Forelimb muscle (tissue), 1 donor: ENCODE results near the gene TSPAN14. TPM values are rescaled to one million over a fixed set of nuclear protein-coding genes. Genes with fewer than 3 reads are reported as not detected.
"Not testable (repeated sequence)": the region's sequence is repeated elsewhere in the genome, so short reads cannot be mapped to it uniquely, and the experiment has no call there.

Source experiments
- DNase-seq: peaks from one replicate; pipeline ENCODE4 v3.0.0-alpha.2; 2013; ENCODE audit warnings: low read depth
- polyA plus RNA-seq: library from polyadenylated mRNA; unstranded; fragments of 120-200 nt; gene quantifications from one replicate; pipeline ENCODE4 v1.2.1, GENCODE V29; 2013; ENCODE audit not compliant: insufficient read length

Gene TSPAN14
- polyA plus RNA-seq, 1 donor: 37.6 TPM

GRCh38 chr10:80468806-80469421 is 14.8 kb downstream of the TSPAN14 start:
- DNase-seq: no peak

- no peak for DNase-seq
These were observed 16.2 kb downstream of the TSPAN14 start for GRCh38 chr10:80470266-80470665.

GRCh38 chr10:80471001-80471400 is 16.9 kb downstream of the TSPAN14 start:
- DNase-seq: no peak

DNA sequence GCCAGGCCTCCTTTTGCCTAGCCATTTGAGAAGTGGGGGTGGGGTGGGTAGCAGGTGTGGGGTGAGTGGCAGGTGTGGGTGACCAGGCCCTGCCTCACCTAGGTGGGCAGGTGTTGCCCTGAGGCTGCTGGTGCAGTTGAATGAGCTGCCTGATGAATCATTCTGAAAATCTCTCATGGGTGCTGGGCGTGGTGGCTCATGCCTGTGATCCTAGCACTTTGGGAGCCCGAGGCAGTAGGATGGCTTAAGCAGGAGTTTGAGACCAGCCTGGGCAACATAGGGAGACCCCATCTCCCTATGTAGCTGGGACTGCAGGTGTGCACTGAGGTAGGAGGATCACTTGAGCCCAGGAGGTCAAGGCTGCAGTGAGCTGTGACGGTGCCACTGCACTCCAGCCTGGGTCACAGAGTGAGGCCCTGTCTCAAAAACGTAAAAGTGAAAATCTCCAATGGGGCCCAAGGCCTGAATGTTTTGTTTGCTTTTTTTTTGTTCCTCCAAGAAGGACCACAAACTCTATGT is 17.7 kb downstream of the TSPAN14 start:
- no peak for DNase-seq

DNA sequence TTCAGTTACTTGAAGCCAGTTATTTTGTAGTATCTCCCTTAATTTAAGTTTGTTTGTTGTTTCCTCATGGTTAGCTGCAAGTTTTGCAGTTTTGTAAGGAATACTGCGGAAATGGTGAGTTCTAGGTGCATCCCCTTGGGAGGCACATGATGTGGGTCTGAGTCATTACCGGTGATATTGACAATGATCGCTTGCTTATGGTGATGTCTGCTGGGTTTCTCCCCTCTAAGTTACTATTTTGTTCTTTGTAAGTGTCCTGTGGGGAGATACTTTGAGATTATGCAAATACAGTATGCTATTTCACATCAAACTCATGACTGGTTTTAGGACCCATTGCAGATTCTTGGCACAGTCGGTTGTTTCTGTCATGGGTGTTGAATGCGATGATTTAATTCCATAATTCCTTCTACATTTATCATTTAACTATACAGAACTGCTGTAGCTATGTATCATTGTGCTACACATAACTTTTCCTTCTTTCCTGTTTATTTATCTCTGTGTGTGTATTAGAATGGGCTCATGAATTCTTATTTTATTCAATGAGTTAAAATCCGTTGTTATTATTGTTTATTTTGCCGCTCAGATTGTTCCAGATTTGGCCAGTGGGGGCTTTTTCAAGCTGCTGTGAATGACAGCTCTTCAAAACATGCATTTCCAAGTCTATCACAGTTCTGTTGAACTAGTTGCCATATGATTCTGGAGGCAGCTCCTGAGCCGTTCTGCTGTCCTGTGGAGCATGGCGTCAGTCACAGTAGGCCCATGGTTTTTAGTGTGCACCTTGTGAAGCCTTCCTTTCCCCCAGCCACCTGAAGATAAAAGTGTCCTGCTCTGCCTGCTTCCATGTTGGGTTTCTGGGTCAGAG is 18.4 kb downstream of the TSPAN14 start:
- no peak for DNase-seq

DNA sequence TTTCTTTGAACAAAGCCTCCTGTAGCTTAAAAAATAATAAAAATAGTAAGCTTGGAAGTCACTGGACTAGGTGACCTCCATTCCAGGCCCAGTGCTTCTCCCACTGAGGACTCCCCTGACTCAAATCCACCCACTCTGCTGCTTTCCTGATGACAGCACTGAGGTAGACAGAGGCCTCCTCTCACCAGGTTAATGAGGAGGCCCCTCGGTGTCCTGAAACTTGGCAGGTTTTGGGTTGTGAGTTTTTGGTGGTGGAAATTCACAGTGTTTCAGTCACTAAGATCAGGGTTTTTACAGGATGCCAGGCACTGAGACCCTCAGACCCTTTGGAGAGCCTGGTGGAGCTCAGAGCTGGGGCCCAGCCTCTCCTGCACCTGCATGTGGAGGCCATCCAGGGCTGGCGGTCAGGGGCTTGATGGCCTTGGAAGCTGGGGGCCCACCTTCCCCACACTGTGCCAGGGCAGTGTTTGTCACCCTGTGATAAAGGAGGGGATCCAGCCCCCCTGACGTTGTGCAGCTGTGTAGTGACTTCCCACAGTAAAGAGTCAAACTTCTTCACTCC is 19.1 kb downstream of the TSPAN14 start:
- DNase-seq: no peak

DNA sequence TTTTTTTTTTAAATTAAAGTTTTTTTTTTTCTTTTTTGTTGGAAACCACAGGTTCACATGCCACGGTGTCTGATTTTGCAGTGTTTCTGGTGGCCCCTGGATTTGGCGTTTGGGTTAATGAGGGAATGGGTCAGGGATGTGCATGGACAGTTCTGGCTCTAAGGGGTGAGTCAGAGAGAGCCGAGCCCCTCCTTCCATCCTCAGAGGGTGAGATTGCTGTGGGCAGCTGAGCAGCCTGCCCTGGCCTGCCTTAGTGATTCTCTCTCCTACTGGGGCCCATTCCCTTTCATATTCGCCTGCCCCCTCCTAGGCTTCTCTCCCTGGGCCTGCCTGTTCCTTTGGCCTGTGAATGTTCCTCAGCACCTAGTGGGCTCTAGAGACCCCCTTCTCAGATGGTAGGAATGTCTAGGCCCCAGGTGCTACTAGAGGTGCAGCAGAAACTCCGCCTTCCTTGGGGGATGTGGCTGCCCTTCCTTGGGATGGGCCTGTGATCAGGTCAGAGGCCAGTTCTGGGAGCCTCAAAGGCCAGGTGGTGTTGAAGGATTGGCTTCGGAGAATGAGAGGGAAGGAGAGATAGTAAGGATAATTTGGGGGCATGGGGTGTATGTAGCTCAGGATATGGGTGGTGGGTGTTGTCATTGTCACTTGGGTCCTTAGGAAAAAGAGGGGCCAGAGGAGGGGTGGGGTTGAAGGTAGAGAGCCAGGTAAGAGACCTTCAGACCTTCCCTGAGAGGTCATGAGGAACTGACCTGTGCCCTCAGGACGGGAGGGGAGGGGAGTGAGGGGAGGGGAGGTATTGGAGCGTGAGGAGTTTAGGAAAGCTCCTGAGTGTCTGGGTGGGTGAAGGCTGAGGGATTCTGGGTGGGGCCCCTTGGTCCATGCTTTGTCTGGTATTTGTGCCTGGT is 19.8 kb downstream of the TSPAN14 start:
- no peak for DNase-seq

DNA sequence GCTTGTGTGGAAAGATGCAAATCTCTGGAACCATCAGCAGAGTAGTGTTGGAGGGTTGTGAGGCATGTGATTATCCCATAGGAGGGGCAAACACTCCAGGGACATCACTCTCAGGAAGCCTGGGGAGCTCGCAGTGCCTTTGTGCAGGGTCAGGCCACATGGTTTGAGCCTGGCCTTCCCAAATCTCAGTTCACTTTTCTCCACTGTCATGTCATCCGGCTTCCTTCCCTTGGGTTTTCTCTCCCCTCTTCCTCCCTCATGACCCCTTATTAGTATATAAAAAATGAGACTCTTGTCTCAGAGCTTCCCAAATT is 20.4 kb downstream of the TSPAN14 start:
- DNase-seq: no peak

GRCh38 chr10:80474941-80475340 is 20.8 kb downstream of the TSPAN14 start:
- DNase-seq: no peak

DNA sequence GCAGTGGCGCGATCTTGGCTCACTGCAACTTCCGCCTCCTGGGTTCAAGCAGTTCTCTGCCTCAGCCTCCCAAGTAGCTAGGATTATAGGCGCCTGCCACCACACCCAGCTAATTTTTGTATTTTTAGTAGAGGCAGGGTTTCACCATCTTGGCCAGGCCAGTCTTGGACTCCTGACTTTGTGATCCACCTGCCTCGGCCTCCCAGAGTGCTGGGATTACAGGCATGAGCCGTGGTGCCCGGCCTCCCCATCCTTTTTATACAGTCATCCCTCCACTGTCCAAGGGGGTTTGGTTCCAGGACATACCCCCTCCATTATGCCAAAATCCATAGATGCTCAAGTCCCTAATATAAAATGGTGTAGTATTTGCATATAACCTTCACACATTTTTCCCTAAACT is 21.5 kb downstream of the TSPAN14 start:
- not testable (repeated sequence) for DNase-seq

DNA sequence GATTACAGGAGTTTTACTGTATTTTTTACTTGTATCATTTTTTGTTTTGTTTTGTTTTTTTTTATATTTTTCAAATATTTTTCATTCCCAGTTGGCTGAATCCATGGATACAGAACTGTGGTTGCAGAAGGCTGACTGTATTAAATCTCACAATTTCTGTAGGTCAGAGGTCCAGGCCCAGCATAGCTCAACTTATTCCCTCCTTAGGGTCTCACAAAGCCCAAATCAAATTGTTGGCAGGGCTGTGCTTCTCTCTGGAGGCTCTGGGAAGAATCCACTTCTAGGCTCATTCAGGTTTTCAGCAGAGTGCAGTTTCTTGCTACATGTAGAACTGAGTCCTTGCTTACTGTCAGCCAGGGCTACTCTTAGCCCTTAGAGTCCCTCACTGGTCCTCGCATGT is 22.6 kb downstream of the TSPAN14 start:
- DNase-seq: no peak

GRCh38 chr10:80477813-80478212 is 23.7 kb downstream of the TSPAN14 start:
- DNase-seq: no peak

DNA sequence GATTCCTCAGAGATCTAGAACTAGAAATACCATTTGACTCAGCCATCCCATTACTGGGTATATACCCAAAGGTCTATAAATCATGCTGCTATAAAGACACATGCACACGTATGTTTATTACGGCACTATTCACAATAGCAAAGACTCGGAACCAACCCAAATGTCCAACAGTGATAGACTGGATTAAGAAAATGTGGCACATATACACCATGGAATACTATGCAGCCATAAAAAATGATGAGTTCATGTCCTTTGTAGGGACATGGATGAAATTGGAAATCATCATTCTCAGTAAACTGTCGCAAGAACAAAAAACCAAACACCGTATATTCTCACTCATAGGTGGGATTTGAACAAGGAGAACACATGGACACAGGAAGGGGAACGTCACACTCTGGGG is 26.3 kb downstream of the TSPAN14 start:
- not testable (repeated sequence) for DNase-seq

DNA sequence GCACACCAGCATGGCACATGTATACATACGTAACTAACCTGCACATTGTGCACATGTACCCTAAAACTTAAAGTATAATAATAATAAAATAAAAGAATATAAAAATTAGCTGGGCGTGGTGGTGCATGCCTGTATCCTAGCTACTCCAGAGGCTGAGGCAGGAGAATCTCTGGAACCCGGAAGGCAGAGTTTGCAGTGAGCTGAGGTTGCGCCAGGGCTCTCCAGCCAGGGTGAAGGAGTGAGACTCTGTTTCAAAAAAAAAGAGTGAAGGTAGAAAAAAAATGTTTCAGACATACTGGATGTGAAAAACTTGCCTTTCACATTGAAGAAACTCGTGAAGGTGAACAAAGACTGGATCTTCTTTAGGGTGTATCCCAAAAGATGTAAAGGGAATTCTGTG is 26.7 kb downstream of the TSPAN14 start:
- no peak for DNase-seq

- no peak for DNase-seq
These were observed 30.1 kb downstream of the TSPAN14 start for GRCh38 chr10:80484243-80484642.

DNA sequence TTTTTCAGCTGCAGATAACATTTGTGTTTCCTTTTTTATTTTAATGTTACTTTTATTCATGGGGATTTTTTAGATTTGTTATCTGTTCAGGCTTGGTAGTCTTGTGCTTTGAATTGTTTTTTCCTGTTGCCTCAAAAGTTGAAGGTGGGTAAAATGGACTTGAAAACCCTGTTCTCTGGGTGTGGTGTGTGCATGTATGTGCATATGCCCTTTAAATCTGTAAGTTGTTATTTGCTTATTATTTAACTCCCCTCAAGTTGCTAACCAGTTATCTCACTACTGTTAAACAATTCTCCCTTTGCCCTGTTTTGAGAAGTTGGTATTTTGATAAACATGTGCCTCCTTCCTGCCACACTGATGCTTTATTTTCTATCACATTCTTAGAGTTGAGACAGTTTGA is 30.6 kb downstream of the TSPAN14 start:
- DNase-seq: no peak

DNA sequence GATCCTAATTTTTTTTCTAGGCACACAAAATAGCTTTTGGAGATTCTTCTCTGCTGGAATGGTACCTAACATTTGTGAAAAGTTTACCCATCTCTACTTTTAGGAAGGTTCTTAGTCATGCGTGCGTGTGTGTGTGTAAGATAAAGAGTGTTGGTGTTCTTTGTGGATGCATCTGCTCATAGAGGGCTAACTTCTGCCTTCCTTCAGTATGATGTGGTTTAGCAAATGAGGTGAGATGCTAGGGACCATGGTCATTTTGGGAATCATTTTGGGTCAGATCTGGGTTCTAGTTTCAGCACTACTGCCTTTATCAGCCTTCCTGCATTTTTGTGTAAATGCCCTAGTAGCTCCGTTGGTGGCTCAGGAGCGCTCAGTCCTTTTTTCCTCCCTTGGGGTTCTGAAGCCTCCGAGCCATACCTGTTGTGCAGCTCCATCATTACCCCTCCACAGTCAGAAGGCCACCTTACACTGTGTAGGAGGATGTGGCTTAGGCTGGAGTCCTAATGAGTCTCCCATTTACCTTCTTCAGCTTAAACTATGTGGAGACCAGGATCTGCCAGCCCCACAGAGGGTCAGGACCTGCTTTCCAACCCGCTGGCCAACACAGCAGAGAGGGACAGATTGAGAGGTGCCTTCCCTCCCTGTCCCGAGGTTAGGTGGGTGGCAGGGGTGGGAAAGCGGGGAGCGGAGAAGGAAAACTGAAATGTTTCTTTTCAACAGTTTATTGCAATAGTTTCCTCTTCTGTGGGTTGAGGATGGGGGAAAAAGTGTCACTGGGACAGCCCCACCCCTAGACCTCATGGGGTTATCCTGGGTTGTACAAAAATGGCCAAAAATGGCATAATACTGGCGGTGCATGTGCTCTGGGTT is 31.2 kb downstream of the TSPAN14 start:
- no peak for DNase-seq

DNA sequence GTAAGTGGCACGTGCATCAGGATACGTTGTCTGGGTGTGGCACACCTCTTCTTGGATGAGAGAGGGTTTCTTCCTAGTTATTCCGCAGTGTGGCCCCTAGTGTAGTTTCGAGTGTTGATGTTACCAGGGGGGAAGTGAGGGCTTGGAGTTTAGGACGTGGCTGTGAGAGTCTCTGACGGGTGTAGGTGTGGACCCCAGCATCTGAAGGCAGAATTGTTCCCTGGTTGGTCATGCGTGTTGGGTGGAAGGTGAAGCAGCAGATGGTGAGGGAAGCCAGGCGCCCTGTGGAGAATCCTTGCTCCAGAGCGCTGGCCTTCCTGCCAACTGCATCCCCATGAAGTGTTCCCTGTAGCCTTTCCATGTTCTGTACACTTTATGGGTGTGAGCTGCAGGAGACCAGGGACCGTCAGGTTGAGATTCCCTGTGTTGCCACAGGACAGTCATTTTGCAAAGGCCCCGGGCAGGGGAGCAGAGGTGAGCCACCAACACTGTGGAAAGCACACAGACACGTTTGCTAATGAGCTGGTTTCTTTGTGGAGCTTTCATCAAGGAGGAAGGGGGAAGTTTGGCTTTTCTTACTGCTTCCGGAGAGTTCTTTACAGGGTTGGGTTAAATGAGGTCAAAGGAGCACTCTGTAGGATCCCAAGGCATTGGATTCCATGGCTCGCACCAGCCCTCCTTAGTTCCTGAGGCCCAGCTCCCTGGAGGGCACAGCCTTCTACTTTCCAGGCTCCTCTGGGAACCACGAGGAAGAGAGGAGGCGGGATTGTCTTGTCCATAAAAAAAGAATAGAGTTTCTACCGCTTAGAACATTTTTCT is 32.0 kb downstream of the TSPAN14 start:
- DNase-seq: no peak

- no peak for DNase-seq
These were observed 32.8 kb downstream of the TSPAN14 start for GRCh38 chr10:80486785-80487420.

- no peak for DNase-seq
These were observed 33.3 kb downstream of the TSPAN14 start for GRCh38 chr10:80487421-80487785.
